ENCODE results near the gene KRTAP9-6.

The KRTAP9-6 gene

DNA sequence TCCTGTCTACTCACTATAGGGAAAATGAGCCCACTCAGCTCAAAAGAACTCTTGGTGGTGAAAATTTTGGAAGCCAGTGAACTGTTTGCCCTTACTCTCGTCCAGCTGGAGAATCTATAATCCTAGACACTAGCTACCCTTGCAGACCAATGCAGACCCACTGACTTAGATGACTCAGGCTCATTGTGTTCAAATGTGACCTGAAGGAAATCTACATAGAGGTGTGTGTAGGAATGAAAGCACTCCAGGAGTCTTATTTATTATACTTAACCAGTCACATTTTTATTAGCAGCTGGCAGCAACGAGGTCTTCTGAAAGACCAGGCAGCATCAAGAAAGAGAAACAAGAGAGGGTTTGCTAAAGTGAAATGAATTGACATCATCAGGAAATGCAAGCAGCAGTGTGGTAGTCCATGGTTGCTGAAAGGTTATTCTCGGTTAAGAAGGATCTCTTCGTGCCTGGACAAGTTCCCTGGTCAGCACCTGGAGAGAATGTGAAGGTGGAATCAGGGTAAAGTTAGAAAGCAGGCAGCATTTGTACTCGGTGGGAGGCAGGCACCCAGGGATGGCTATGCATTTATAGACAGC is 36.1 kb downstream of the KRTAP9-6 start:
- no peaks in the 10 kb centered on the region for H3K79me2 ChIP-seq (ENCODE audit: control insufficient read depth, insufficient read depth, low read length, unreplicated experiment)
- no peaks in the 10 kb centered on the region for H3K4me1 ChIP-seq (ENCODE audit: control insufficient read depth, insufficient read depth, low read length, unreplicated experiment)
- no peaks in the 10 kb centered on the region for H3K27me3 ChIP-seq (ENCODE audit: insufficient read depth, low read length)
- H2AFZ ChIP-seq (ENCODE audit: low read length, unreplicated experiment): no peak overlapping the region
- no peak overlapping the region for H3K4me3 ChIP-seq (ENCODE audit: low read depth, low read length)
- no peak overlapping the region for H3K27ac ChIP-seq (ENCODE audit: low read depth, low read length)
- no peaks in the 10 kb centered on the region for H3K36me3 ChIP-seq (ENCODE audit: insufficient read depth, low read length)

- Histone ChIP-seq H3K4me3 (ENCODE audit: low read depth, low read length) (no peak within 1 kb of the TSS), H3K36me3 (ENCODE audit: insufficient read depth, low read length) (no peaks in the 10 kb centered on the region), H3K4me1 (ENCODE audit: control insufficient read depth, insufficient read depth, low read length, unreplicated experiment) (no peaks in the 10 kb centered on the region), H3K27ac (ENCODE audit: low read depth, low read length) (no peak within 1 kb of the TSS), H3K79me2 (ENCODE audit: control insufficient read depth, insufficient read depth, low read length, unreplicated experiment) (no peaks in the 10 kb centered on the region), H2AFZ (ENCODE audit: low read length, unreplicated experiment) (no peak within 1 kb of the TSS), H3K27me3 (ENCODE audit: insufficient read depth, low read length) (no peaks in the 10 kb centered on the region)
These were observed 37.0 kb downstream of the KRTAP9-6 start, which contains the start of gene KRTAP29-1 for GRCh38 chr17:41301916-41302901. KRTAP29-1 (minus strand) TSS chr17:41302851; CDS start chr17:41302851, 0 bp downstream.

DNA sequence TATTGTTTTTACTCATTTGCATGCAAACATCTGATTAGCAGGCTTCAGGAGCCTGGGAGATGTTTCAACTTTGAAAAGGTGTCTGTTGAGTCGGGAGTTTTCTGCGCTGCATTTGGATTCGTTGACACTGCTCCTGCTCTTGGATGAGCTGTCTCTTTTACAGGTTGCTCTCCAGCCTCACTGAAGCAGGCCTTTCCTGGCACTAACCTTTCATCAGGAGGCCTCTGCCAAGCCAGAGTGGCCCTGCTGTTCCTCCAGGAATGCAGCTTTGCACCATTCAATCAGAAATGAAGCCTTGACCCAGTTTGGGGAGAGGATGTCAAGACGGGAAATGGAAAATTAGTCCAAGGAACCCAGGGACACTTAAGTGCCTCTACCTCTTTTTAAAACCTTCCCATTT is 37.8 kb downstream of the KRTAP9-6 start:
- H3K36me3 ChIP-seq (ENCODE audit: insufficient read depth, low read length): no peaks in the 10 kb centered on the region
- no peaks in the 10 kb centered on the region for H3K27me3 ChIP-seq (ENCODE audit: insufficient read depth, low read length)
- H3K4me3 ChIP-seq (ENCODE audit: low read depth, low read length): no peak overlapping the region
- H3K4me1 ChIP-seq (ENCODE audit: control insufficient read depth, insufficient read depth, low read length, unreplicated experiment): no peaks in the 10 kb centered on the region
- no peaks in the 10 kb centered on the region for H3K79me2 ChIP-seq (ENCODE audit: control insufficient read depth, insufficient read depth, low read length, unreplicated experiment)
- H2AFZ ChIP-seq (ENCODE audit: low read length, unreplicated experiment): no peak overlapping the region
- H3K27ac ChIP-seq (ENCODE audit: low read depth, low read length): no peak overlapping the region

DNA sequence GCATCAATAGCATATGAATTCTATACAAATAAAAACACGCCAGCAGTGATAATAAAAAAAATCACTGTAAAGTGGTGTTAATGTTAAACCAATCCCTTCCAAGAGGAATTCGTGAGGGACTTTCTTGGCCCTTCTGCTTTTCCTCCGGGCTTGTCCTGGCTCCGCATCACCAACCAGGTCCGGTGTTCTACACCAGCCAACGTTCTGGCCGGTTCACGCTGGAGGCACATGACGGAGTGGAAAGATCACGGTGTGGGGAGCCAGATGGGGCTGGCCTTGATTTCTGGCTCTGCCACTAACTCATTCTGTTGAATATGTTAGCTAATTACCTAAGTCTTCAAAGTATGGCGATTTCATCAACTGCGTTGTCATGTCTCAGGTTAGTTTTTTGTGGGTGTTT is 38.9 kb downstream of the KRTAP9-6 start:
- Histone ChIP-seq H2AFZ (ENCODE audit: low read length, unreplicated experiment) (no peak overlapping the region), H3K4me1 (ENCODE audit: control insufficient read depth, insufficient read depth, low read length, unreplicated experiment) (no peaks in the 10 kb centered on the region), H3K36me3 (ENCODE audit: insufficient read depth, low read length) (no peaks in the 10 kb centered on the region), H3K27me3 (ENCODE audit: insufficient read depth, low read length) (no peaks in the 10 kb centered on the region), H3K4me3 (ENCODE audit: low read depth, low read length) (no peak overlapping the region), H3K79me2 (ENCODE audit: control insufficient read depth, insufficient read depth, low read length, unreplicated experiment) (no peaks in the 10 kb centered on the region), H3K27ac (ENCODE audit: low read depth, low read length) (no peak overlapping the region)

GRCh38 chr17:41307647-41308046 is 42.5 kb downstream of the KRTAP9-6 start:
- no peaks in the 10 kb centered on the region for H3K79me2 ChIP-seq (ENCODE audit: control insufficient read depth, insufficient read depth, low read length, unreplicated experiment)

GRCh38 chr17:41308251-41308917 is 43.2 kb downstream of the KRTAP9-6 start:
- H2AFZ ChIP-seq (ENCODE audit: low read length, unreplicated experiment): no peak overlapping the region
- H3K4me1 ChIP-seq (ENCODE audit: control insufficient read depth, insufficient read depth, low read length, unreplicated experiment): no peaks in the 10 kb centered on the region
- H3K27ac ChIP-seq (ENCODE audit: low read depth, low read length): no peak overlapping the region
- no peaks in the 10 kb centered on the region for H3K36me3 ChIP-seq (ENCODE audit: insufficient read depth, low read length)
- H3K79me2 ChIP-seq (ENCODE audit: control insufficient read depth, insufficient read depth, low read length, unreplicated experiment): no peaks in the 10 kb centered on the region
- H3K4me3 ChIP-seq (ENCODE audit: low read depth, low read length): no peak overlapping the region
- no peaks in the 10 kb centered on the region for H3K27me3 ChIP-seq (ENCODE audit: insufficient read depth, low read length)

More at GRCh38 chr17:41307647-41308046, 42.5 kb downstream of the KRTAP9-6 start:
- H3K36me3 ChIP-seq (ENCODE audit: insufficient read depth, low read length): no peaks in the 10 kb centered on the region
- no peak overlapping the region for H3K27ac ChIP-seq (ENCODE audit: low read depth, low read length)
- no peaks in the 10 kb centered on the region for H3K4me1 ChIP-seq (ENCODE audit: control insufficient read depth, insufficient read depth, low read length, unreplicated experiment)
- H3K27me3 ChIP-seq (ENCODE audit: insufficient read depth, low read length): no peaks in the 10 kb centered on the region
- no peak overlapping the region for H3K4me3 ChIP-seq (ENCODE audit: low read depth, low read length)
- H2AFZ ChIP-seq (ENCODE audit: low read length, unreplicated experiment): no peak overlapping the region

DNA sequence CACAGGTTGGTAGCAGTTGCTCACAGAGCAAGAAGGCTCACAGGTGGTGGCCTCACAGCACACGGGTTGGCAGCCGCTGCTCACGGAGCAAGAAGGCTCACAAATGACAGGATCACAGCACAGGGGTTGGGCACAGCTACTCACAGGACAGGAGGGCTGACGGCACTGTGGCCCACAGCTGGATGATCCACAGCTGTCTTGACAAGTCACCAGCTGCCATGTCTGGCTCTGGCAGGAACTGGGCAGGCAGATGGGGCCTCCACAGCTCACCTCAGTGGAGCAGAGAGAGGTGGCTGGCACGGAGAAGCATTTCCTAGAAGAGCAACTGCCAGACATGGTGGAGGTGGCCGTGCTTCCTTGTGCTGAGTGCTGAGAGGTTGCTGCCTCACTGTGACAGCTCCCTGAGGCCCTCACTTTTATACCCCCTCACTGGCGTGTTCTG is 43.8 kb downstream of the KRTAP9-6 start, which contains the start of gene KRTAP16-1:
Gene KRTAP16-1, minus strand, starts transcription at position 392 of the 442 bp plus-strand sequence. Its CDS starts 56 bp downstream, at position 336.
- no peak within 1 kb of the TSS for H2AFZ ChIP-seq (ENCODE audit: low read length, unreplicated experiment)
- no peak within 1 kb of the TSS for H3K4me3 ChIP-seq (ENCODE audit: low read depth, low read length)
- H3K27ac ChIP-seq (ENCODE audit: low read depth, low read length): no peak within 1 kb of the TSS
- no peaks in the 10 kb centered on the region for H3K27me3 ChIP-seq (ENCODE audit: insufficient read depth, low read length)
- no peaks in the 10 kb centered on the region for H3K36me3 ChIP-seq (ENCODE audit: insufficient read depth, low read length)
- no peaks in the 10 kb centered on the region for H3K4me1 ChIP-seq (ENCODE audit: control insufficient read depth, insufficient read depth, low read length, unreplicated experiment)
- H3K79me2 ChIP-seq (ENCODE audit: control insufficient read depth, insufficient read depth, low read length, unreplicated experiment): no peaks in the 10 kb centered on the region

GRCh38 chr17:41311111-41311510 is 45.9 kb downstream of the KRTAP9-6 start:
- no peaks in the 10 kb centered on the region for H3K27me3 ChIP-seq (ENCODE audit: insufficient read depth, low read length)
- H3K4me1 ChIP-seq (ENCODE audit: control insufficient read depth, insufficient read depth, low read length, unreplicated experiment): no peaks in the 10 kb centered on the region
- no peaks in the 10 kb centered on the region for H3K36me3 ChIP-seq (ENCODE audit: insufficient read depth, low read length)
- no peak overlapping the region for H3K4me3 ChIP-seq (ENCODE audit: low read depth, low read length)
- no peaks in the 10 kb centered on the region for H3K79me2 ChIP-seq (ENCODE audit: control insufficient read depth, insufficient read depth, low read length, unreplicated experiment)
- no peak overlapping the region for H3K27ac ChIP-seq (ENCODE audit: low read depth, low read length)
- H2AFZ ChIP-seq (ENCODE audit: low read length, unreplicated experiment): no peak overlapping the region

GRCh38 chr17:41315204-41315794 is 50.1 kb downstream of the KRTAP9-6 start, which contains the start of gene KRTAP17-1:
KRTAP17-1 (minus strand) TSS chr17:41315710; CDS start chr17:41315650, 60 bp downstream.
- Histone ChIP-seq H3K36me3 (ENCODE audit: insufficient read depth, low read length) (no peaks in the 10 kb centered on the region), H3K27ac (ENCODE audit: low read depth, low read length) (no peak within 1 kb of the TSS), H2AFZ (ENCODE audit: low read length, unreplicated experiment) (no peak within 1 kb of the TSS), H3K27me3 (ENCODE audit: insufficient read depth, low read length) (no peaks in the 10 kb centered on the region), H3K4me1 (ENCODE audit: control insufficient read depth, insufficient read depth, low read length, unreplicated experiment) (no peaks in the 10 kb centered on the region), H3K79me2 (ENCODE audit: control insufficient read depth, insufficient read depth, low read length, unreplicated experiment) (no peaks in the 10 kb centered on the region), H3K4me3 (ENCODE audit: low read depth, low read length) (no peak within 1 kb of the TSS)
